Measurements from ENCODE around the gene NUB1. TPM values are rescaled to one million over a fixed set of nuclear protein-coding genes. Genes with fewer than 3 reads are reported as not detected.

Gene NUB1
- polyA plus RNA-seq, 4 donors, result 73.1 to 88.6 (median 83.1) TPM

DNA sequence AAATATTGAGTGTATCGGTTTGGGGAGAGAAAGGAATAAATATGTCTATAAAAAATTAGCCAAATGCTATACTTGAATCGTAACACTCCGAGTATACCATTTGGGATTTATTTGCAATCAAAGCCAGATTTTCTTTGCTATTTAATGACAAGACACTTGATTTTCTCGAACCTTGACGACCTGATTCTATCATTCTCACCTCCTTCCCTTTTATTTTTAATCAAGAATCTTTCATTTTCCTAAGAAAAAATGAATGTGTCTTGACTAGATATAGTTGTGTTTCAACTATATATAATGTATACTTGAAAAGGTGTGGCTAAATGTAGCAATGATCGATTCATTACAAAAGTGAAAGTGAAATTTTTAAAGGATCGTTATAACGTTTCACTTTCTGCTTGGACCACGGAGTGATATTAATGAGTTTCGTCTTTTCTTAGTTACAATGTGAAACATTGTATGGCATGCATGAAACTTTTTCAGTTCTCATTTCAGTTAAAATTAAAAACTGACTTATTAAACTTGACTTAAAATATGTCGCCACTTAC is 562 bp downstream of the NUB1 start:
- DNase-seq (ENCODE audit: low read depth in 4 of 4, low spot score in 2 of 4), result no peak

DNA sequence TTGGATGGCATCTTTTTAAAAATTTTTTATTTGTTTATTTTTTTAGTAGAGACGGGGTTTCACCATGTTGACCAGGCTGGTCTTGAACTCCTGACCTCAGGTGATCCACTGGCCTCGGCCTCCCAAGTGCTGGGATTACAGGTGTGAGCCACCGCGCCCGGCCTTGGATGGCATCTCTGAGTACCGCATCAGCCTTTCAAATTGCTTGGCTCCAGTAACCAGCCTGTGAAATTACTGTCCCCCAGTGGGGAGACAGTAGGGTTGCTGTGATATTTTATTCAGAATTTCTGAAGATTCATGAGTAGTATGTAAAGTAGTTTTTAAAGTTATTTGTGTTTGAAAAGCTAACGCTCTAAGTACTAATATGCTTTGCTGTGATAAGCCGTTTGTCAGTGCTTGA is 1.2 kb downstream of the NUB1 start:
- DNase-seq (ENCODE audit: low read depth in 4 of 4, low spot score in 2 of 4), result no peak

DNA sequence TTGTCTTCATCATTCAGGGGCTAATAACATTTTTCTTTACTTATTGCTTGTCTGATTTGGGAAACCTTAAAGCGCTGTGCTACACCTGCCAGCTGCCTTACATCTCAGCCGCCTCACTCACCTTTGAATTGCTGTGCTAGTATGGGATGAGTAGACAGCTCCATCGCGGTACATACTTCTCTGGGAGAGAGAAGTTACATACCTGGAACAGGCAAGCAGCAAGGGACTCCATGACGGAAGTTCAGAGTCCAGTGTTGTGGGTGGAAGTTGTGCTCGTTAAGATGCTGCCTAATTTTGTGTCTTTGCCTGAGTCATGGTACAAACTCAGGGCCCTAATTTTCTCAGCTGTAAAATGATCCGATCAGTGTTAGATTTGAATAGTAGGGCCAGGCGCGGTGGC is 1.9 kb downstream of the NUB1 start:
- DNase-seq (ENCODE audit: low read depth in 4 of 4, low spot score in 2 of 4), result no peak

DNA sequence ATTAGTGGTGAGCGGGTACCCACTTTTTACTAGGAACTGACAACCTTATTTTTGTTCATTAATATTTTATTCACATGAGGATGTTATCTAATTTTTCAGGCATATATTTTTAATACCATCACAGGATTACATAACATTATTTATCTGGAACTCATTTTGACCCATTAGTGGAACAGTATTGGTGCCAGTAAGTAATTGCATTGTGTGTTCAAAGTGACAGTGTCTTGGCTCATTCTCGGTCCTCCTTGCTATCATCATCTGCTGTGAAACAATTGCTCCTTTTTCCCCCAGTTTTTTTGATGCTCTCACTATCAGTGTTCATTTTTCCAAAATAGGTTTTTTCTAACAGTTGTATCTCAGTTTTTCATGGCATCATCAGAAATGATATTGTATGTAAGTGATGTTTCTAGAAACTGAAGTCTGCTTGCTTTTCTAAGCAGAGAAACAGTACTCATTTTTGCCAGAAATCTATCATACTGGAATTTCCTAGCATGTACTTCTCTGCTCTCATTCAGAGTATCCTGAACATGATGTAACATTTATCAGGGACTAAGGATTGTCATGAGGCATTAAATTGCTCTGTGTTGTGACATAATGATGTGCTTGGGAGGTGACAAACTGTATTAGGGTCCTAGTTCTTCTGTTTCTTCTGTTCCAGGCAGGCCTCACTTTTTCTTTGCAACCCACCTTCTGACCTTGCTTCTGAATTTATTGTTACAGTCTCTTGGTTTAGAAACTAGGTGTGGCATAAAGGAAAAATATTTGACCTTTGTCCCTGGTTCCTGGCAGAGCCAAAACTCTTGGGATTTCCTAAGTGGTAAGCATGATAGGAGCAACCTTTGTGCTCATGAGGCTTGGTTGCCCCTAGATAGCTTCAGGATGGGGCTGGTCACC is 4.2 kb downstream of the NUB1 start:
- DNase-seq (ENCODE audit: low read depth in 4 of 4, low spot score in 2 of 4), result no peak

DNA sequence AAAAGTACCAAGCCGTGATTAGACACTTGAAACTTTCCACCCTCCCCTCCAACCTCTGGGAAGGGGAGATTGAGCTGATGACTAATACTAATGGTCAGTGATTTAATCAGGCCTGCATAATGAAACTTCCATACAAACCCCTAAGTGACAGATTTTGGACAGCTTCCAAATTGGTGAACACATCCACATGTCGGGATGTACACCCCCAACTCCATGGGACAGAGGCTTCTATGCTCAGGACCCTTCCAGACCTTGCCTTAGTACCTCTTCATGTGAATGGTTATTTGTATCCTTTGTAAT is 4.8 kb downstream of the NUB1 start:
- no peak for DNase-seq (ENCODE audit: low read depth in 4 of 4, low spot score in 2 of 4)

DNA sequence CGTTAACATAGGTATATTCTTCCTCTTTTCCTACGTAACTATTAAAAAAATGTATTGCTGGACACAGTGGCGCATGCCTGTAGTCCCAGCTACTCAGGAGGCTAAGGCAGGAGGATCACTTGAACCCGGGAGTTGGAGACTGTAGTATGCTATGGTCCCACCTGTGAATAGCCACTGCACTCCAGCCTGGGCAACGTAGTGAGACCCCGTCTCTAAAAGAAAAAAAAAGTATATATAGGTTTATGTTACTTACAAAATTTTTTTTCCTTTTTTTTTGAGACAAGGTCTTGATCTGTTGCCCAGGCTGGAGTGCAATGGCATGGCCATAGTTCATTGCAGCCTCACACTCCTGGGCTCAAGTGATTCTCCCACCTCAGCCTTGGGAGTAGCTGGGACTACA is 5.6 kb downstream of the NUB1 start:
- no peak for DNase-seq (ENCODE audit: low read depth in 4 of 4, low spot score in 2 of 4)

DNA sequence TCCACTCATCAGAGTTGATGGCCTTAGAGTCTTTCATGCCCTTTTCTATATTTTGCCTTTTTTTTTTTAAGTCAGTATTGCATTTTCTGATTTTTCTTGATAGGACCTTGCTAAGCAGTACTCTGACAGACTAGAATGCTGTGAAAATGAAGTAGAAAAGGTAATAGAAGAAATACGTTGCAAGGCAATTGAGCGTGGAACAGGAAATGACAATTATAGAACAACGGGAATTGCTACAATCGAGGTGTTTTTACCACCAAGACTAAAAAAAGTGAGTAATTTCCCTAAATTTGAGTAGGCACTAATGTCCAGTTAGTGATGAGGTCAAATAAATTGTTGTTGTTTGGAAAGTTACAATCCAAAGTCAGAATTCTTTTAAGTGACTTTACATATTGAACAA is 7.4 kb downstream of the NUB1 start:
- no peak for DNase-seq (ENCODE audit: low read depth in 4 of 4, low spot score in 2 of 4)

DNA sequence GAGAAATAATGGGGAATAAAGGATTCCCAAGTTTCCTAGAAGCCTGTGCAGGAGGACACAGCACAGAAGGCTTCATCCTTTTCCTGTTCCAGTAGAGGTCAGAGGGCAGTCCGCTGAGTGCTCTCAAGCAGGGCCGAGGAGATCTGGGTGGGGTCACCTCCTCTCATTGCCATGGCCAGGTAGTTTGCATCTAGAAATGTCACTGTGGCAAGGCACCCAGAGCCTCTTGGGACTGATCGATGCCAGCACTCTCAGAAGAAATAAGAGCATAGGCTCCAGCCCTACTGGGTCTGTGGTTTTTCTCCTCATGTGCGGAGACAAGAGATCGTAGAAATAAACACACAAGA is 7.9 kb downstream of the NUB1 start:
- no peak for DNase-seq (ENCODE audit: low read depth in 4 of 4, low spot score in 2 of 4)

DNA sequence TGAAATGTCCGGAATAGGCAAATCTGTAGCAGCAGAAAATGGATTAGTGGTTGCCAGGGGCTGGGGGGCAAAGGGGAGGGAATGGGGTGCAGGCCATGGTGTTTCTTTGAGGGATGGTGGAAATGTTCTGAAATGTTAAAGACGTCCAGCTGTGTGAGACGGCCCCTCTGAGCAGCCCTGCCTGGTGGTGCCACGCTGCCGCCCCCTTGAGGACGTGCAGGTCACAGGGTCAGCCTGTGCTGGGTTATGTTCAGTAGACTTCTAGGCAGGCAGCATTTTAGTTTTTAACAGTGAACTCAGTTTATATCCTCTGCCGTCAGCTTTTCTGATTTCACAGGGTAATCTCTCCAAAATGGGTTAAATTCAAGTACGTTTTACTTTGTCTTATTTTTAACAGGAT is 9.4 kb downstream of the NUB1 start:
- no peak for DNase-seq (ENCODE audit: low read depth in 4 of 4, low spot score in 2 of 4)

DNA sequence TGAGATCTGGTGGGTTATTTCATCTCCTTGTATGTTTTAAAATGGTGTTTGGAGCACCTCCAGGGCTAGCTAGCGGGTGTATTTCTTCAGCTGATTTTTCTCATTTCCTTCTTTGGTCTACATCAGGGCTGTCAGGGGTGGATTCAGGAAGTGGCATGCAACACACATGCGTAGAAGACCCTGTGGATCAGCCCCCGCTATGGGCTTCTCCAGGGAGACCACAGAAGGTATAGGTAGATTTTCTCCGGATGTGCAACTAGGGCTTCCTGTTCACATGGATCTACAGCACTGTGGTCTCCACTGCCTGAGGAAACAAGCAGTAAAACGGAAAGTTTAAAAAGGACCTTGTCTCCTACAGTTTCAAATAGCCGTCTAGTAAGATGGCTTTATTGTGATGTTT is 10.4 kb downstream of the NUB1 start:
- no peak for DNase-seq (ENCODE audit: low read depth in 4 of 4, low spot score in 2 of 4)

DNA sequence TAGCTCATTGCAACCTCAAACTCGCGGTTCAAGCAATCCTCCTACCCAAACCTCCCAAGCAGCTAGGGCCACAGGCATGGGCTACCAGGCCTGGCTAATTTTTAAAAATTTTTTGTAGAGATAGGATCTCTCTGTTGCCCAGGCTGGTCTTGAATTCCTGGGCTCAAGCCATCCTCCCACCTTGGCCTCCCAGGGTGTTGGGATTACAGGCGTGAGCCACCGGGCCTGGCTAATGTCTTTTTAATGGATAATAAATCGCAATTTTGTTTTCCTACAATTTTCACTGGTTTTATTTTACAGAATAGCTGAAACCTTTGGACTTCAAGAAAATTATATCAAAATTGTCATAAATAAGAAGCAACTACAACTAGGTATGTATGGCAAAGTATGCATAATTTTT is 10.9 kb downstream of the NUB1 start:
- DNase-seq (ENCODE audit: low read depth in 4 of 4, low spot score in 2 of 4), result no peak

DNA sequence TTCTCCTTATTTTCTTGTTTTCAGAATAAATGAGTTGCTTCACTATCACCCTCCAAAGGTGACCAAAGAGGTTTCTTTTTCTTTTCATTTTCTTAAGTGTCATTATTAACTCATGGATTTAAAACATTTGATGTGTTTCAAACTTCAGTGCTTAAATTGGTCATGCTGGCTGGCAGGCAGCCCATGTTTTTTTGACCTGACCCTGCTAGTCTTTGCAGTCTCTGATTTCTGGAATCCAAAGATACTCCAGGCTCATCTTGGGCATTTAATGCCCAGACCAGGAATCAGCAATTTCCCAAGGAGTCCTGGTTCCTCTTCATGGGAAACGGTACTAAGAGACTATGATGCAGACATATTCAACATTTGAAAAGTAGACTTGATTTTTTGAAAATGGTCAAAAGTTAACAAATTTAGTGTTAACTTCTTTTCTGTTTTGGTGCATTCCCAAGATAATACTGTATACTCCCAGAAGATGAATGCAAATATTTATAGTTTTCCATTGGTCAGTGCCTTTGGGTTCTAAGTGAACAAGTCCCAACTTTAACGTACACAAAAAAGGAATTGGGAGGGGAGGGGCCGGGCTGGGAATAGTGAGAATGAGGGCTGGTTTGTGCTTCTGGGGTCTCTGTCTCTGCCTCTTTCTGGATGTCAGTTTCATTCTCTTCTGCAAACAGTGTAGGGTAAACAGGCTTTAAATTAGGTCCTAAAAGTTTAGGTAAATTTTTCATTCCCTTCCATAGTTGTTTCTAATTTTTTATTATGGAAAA is 19.8 kb downstream of the NUB1 start:
- DNase-seq (ENCODE audit: low read depth in 4 of 4, low spot score in 2 of 4), result no peak

DNA sequence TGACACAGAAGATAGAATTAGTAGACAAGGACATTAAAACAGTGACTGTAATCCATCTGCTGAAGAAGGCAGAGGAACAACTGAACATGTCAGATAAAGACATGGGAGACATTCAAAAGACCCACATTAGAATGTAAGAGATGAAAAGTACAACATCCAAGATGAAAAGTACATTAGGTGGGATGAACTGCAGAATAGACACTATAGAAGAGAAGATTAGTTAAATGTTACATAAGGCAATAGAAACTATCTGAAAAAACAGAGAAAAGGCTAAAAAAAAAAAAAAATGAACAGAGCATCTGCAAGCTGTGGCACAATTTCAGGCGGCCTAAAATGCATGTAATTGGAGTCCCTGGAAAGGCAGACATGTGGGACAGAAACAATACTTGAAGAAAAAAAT is 21.6 kb downstream of the NUB1 start:
- DNase-seq (ENCODE audit: low read depth in 4 of 4, low spot score in 2 of 4), result no peak

DNA sequence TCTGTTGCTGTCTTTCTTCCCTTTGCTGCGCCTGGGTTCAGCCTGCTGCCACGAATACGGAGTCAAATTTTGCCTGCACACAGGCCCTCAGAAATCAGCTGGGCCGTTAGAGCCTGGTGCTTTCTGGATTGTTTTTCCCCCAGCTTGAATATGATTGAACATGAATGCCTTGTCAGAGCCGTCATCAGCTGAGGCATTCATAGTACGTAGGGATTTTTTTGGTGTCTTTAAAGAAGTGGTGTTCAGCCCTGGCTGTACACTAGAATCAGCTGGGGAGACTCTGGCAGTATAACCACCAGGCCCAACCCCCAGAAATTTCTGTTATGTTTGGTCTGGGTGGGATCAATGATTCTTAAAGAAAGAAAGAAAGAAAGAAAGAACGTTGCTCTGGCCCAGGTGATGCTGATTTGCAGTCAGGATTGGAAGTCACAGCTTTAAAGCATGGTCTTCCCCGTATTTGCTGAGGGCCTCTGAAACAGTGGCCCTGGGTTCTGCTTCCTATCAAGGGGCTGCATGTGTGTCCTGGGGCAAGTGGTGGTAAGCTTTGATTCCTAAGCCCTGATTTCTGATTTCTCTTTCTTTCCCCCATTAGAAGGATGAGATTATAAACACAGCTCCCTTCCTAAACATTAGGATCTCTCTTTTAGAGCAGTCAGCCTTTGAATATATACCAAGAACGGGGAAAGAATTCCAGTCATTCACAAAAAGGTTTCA is 24.7 kb downstream of the NUB1 start:
- no peak for DNase-seq (ENCODE audit: low read depth in 4 of 4, low spot score in 2 of 4)

DNA sequence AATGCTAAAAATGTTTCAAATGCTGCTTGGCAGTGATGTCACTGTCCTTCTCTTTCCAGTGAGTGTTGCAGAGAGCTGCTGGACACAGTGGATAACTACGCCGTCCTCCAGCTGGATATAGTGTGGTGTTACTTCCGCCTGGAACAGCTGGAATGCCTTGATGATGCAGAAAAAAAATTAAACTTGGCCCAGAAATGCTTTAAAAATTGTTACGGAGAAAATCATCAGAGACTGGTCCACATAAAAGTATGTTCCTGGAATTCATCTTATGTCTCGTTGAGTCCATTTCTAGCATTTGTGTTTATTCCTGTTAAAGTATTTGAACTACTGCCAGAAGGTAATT is 25.2 kb downstream of the NUB1 start:
- DNase-seq (ENCODE audit: low read depth in 4 of 4, low spot score in 2 of 4), result no peak

DNA sequence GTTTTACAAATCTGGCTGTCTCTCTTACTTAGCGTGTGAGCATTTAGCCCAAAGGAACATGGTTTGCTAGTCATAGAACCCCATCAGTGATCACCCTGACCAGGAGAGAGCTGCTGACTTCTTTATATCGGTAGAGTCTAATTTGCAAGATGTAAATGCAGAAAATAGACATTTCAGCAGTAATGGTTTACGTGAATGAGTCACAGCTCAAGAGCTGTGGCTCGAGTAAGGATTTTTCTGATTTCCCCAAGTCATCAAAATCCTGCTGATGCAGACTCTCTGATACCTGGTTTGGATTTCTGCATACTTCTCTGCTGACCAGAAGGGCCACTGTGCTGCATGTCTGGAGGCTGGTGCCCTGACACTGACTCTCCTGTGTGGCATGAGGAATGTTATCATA is 25.7 kb downstream of the NUB1 start:
- DNase-seq (ENCODE audit: low read depth in 4 of 4, low spot score in 2 of 4), result no peak

DNA sequence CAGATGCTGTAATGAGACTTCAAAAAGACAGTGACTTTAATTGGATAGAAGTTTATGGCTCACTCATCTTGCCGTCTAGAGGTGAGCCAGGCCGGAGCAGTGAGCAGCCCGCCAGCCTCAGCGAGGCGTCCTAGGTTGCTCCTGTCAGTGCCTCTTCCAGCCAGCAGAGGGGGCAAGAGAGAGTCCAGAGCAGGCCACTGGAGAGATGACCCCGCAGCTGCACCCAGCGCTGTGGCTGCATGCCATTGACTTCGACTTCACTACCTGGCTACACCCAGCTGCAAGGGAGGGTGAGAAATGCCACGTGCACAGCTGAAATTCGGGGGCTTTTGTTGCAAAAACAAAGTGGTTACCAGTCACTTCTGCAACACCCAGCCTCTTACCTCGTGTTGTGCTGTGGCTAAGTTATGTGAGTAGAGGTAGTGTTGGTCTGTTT is 26.5 kb downstream of the NUB1 start:
- peak; percentile 47 to 79 (median 62) for DNase-seq (ENCODE audit: low read depth in 4 of 4, low spot score in 2 of 4)

DNA sequence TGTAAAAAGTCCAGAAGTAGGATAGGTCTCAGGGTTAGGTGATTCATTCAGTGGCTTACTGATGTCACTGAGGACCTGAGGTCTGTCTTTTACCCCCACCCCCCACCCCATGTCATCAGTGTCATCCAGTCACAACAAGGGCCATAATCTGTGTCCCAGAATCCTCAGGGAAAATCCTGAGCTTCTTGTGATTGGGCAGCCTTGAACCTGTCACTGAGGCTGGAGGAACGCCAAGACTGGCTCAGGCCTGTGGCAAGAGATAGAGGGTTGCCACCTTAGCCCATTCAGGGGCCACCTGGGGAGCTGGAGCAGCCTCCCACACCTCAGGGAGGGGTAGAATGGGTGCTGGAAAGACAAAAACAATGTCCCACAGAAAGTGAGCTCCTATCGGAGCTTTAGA is 29.7 kb downstream of the NUB1 start:
- DNase-seq (ENCODE audit: low read depth in 4 of 4, low spot score in 2 of 4), result no peak

DNA sequence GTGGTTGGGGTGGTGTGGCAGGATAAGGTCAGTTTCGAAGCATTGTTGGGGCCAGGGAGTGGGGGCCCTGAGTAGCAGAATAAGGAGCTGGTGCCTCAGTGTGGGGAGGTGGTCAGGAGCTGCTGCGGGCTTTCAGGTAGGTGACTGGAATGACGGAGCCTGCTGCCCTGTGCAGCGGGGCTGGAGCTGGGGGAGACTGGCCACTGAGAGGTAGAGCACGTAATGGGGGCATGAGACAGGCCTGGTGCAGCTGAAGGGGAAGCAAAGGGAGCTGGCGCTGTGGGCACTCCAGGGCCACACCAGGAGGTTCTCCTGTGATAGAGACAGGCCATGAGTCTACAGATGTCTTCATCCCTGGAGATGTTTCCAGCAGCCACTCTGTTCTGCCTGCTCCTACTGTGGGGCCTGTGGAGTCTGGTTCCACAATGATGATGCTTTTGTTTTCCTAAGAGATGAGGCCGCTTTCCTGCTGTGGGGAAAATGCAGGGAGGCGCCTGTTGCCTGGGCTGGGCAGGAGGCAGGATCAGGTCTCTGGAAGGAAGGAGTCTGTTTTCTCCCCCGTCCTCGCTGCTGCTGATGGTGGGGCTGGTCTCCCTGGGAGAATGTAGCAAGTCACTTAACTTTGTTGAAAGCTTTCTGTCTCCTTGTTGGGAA is 31.1 kb downstream of the NUB1 start:
- no peak for DNase-seq (ENCODE audit: low read depth in 4 of 4, low spot score in 2 of 4)

DNA sequence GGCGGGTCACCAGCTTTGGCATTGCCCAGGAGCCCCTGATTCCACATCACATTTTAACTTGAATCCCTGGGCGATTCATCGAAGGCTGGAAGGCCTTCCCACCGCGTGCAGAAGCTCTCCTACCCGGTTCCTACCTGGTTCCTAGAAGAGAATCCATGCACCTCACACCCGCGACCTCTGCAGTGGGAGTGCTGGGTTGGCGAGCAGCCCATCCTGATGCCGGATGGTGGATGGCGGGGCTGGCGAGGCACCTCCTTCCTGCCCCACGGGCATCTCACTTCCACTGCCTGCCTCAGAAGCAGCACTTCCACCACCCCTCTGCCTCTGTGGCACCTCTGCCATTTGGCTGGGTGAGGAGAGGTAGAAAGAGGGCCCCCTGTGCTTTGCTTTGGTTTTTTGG is 32.0 kb downstream of the NUB1 start:
- no peak for DNase-seq (ENCODE audit: low read depth in 4 of 4, low spot score in 2 of 4)

DNA sequence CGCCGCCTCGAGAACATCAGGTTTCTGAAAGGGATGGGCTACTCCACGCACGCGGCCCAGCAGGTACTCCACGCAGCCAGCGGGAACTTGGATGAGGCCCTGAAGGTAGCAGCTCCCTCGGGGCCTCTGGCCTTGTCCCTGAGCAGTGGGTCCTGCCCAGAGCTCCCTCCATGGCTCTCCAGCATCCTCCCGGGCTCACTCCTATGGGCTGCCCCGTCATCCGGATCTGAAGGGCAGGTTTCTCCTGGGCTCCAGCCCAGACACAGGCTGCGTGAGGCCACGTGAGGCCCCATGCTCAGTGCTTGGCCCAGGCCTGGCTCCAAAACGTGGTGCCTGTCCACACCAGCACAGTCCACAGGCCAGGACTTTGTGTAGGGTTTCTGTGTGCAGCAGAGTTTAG is 32.5 kb downstream of the NUB1 start:
- DNase-seq (ENCODE audit: low read depth in 4 of 4, low spot score in 2 of 4), result no peak
